Liver (tissue), 9 donors: ENCODE results near the gene APBA1. TPM values are rescaled to one million over a fixed set of nuclear protein-coding genes. Genes with fewer than 3 reads are reported as not detected.

Experiments
- DNase-seq: peaks from one replicate; pipeline ENCODE4 v3.0.0-alpha.2; 2017; ENCODE audit warnings: low spot score
- H3K27ac ChIP-seq, 2 donors: one replicate each; pipeline ENCODE4 v1.7.0; 2013; ENCODE audit warnings: inconsistent platforms in 2 of 2, low read length in 2 of 2, control low read depth in 1 of 2, low read depth in 1 of 2, mild to moderate bottlenecking in 1 of 2
- H3K27me3 ChIP-seq, 4 donors: one replicate each; pipeline versions ENCODE4 v1.6.1 to v1.7.0; 2013; ENCODE audit warnings: low read length in 3 of 4, inconsistent platforms in 1 of 4, mild to moderate bottlenecking in 1 of 4, moderate library complexity in 1 of 4; ENCODE audit not compliant: control insufficient read depth in 4 of 4, insufficient read depth in 4 of 4
- H3K36me3 ChIP-seq, 4 donors: one replicate each; pipeline versions ENCODE4 v1.6.1 to v1.7.0; 2013; ENCODE audit warnings: low read length in 3 of 4, mild to moderate bottlenecking in 3 of 4, low read depth in 1 of 4, moderate library complexity in 1 of 4; ENCODE audit not compliant: control insufficient read depth in 4 of 4, insufficient read depth in 3 of 4
- H3K4me1 ChIP-seq, 4 donors: one replicate each; pipeline versions ENCODE4 v1.6.1 to v1.7.0; 2013; ENCODE audit warnings: low read length in 3 of 4, mild to moderate bottlenecking in 3 of 4, moderate library complexity in 1 of 4; ENCODE audit not compliant: control insufficient read depth in 4 of 4, insufficient read depth in 4 of 4
- H3K4me3 ChIP-seq, 3 donors: one replicate each; pipeline versions ENCODE4 v1.6.1 to v1.7.0; 2013; ENCODE audit warnings: low read length in 3 of 3, control low read depth in 1 of 3, low read depth in 1 of 3, mild to moderate bottlenecking in 1 of 3
- H3K9ac ChIP-seq, 2 donors: one replicate each; pipeline ENCODE4 v1.7.0; 2013; ENCODE audit warnings: low read length in 2 of 2, mild to moderate bottlenecking in 2 of 2, moderate library complexity in 2 of 2, control low read depth in 1 of 2, low read depth in 1 of 2
- H3K9me3 ChIP-seq, 4 donors: one replicate each; pipeline versions ENCODE4 v1.6.1 to v1.7.0; 2013; ENCODE audit warnings: low read length in 3 of 4; ENCODE audit not compliant: control insufficient read depth in 4 of 4
- ATF3 ChIP-seq: IDR thresholded peaks from 2 replicates; pipeline ENCODE4 v1.6.1; 2016; ENCODE audit warnings: antibody characterized with exemption
- CTCF ChIP-seq: fragments of 150-350 bp; IDR thresholded peaks from 2 replicates; pipeline ENCODE4 v1.5.1; 2017; ENCODE audit warnings: improper control_type of control experiment, low read depth, low read length; ENCODE audit not compliant: missing input control
- EGR1 ChIP-seq, 2 donors: IDR thresholded peaks; 2 replicates each; pipeline ENCODE4 v1.6.1; 2016 to 2018; ENCODE audit warnings: antibody characterized with exemption in 2 of 2, low read depth in 2 of 2
- FOXA1 ChIP-seq: IDR thresholded peaks from 2 replicates; pipeline ENCODE4 v1.6.1; 2016; ENCODE audit warnings: antibody characterized with exemption
- FOXA2 ChIP-seq: IDR thresholded peaks from 2 replicates; pipeline ENCODE4 v1.6.1; 2016; ENCODE audit warnings: antibody characterized with exemption
- GABPA ChIP-seq, 2 donors: IDR thresholded peaks in 1 of 2; conservative IDR thresholded peaks in 1 of 2; 2 replicates each; pipeline ENCODE4 v1.6.1; 2016; ENCODE audit warnings: antibody characterized with exemption in 2 of 2, mild to moderate bottlenecking in 1 of 2, moderate library complexity in 1 of 2
- HNF4A ChIP-seq, 2 donors: conservative IDR thresholded peaks; 2 replicates each; pipeline ENCODE4 v1.6.1; 2016; ENCODE audit warnings: antibody characterized with exemption in 2 of 2, mild to moderate bottlenecking in 2 of 2
- HNF4G ChIP-seq: IDR thresholded peaks from 2 replicates; pipeline ENCODE4 v1.6.1; 2016; ENCODE audit warnings: antibody characterized with exemption
- JUND ChIP-seq, 2 donors: IDR thresholded peaks; 2 replicates each; pipeline ENCODE4 v1.6.1; 2016; ENCODE audit warnings: antibody characterized with exemption in 2 of 2
- NR2F2 ChIP-seq: IDR thresholded peaks from 2 replicates; pipeline ENCODE4 v1.6.1; 2016; ENCODE audit warnings: antibody characterized with exemption
- RAD21 ChIP-seq, 2 donors: IDR thresholded peaks; 2 replicates each; pipeline ENCODE4 v1.6.1; 2016; ENCODE audit warnings: antibody characterized with exemption in 2 of 2, mild to moderate bottlenecking in 2 of 2
- RXRA ChIP-seq, 2 donors: IDR thresholded peaks; 2 replicates each; pipeline ENCODE4 v1.6.1; 2017 to 2018; ENCODE audit warnings: antibody characterized with exemption in 2 of 2, mild to moderate bottlenecking in 1 of 2
- SP1 ChIP-seq: IDR thresholded peaks from 2 replicates; pipeline ENCODE4 v1.6.1; 2018; ENCODE audit warnings: antibody characterized with exemption, mild to moderate bottlenecking
- TAF1 ChIP-seq: conservative IDR thresholded peaks from 2 replicates; pipeline ENCODE4 v1.6.1; 2016; ENCODE audit warnings: antibody characterized with exemption, mild to moderate bottlenecking
- YY1 ChIP-seq: IDR thresholded peaks from 2 replicates; pipeline ENCODE4 v1.6.1; 2016; ENCODE audit warnings: antibody characterized with exemption, mild to moderate bottlenecking
- ZBTB33 ChIP-seq: IDR thresholded peaks from 2 replicates; pipeline ENCODE4 v1.6.1; 2016; ENCODE audit warnings: antibody characterized with exemption
- WGBS: extraction: QIAGEN DNeasy Blood & Tissue Kit; methylation state at CpG from one replicate; pipeline ENCODE4 v1.1.7; 2013; 5-methylcytosine and 5-hydroxymethylcytosine counted together
- polyA plus RNA-seq, 2 donors: library from polyadenylated mRNA; stranded (reverse) in 1 of 2; unstranded in 1 of 2; fragments of 200-250 nt in 1 of 2; fragments of >200 nt in 1 of 2; fragmentation: Nextera tagmentation in 1 of 2; extraction: Ambion mirVana in 1 of 2; gene quantifications; one replicate each; pipeline versions ENCODE4 v1.2.1 to v1.2.3, GENCODE V29; 2013 to 2015
- total RNA-seq, 2 donors: library from RNA; depleted of rRNA; stranded (reverse); fragments of >200 nt; gene quantifications; one replicate each; pipeline ENCODE4 v1.2.3, GENCODE V29; 2014
- donor health status: healthy.
- donor health status: healthy.
- donor health status: healthy.
- donor health status: healthy.
- donor health status: healthy.

Gene APBA1
- total and polyA plus RNA-seq, 4 donors: 2.8 to 19.0 (median 6.1) TPM

- Histone ChIP-seq H3K9me3 (no peaks in the 10 kb centered on the region), H3K27me3 (no peaks in the 10 kb centered on the region), H3K4me1 (peaks cover 0 to 10% (median 3%) of the 10 kb centered on the region in 4 donors), H3K36me3 (no peaks in the 10 kb centered on the region), H3K27ac (no peak overlapping the region), H3K9ac (no peak overlapping the region), H3K4me3 (no peak overlapping the region)
- WGBS: 35% methylated on average over 1 of the region's 1 CpG
- peak in 1 of 2 donors; percentile 29 for TF ChIP-seq RAD21 (IDR thresholded peaks at IDR 0.05)
- TF ChIP-seq HNF4A (conservative IDR thresholded peaks at IDR 0.05): peak; percentile 53 to 56
- TF ChIP-seq JUND (IDR thresholded peaks at IDR 0.05): peak in 1 of 2 donors; percentile 17
- TF ChIP-seq SP1: peak; percentile 54
- peak; percentile 57 to 76 for TF ChIP-seq RXRA (IDR thresholded peaks at IDR 0.05)
- TF ChIP-seq YY1: no peak
- no peak for TF ChIP-seq HNF4G
- DNase-seq: no peak
These were observed 144.7 kb downstream of the APBA1 start for GRCh38 chr9:69527454-69527853.

GRCh38 chr9:69526699-69527098, 145.5 kb downstream of the APBA1 start:
- no peak for DNase-seq
- no peak overlapping the region for H3K9ac ChIP-seq
- H3K4me1 ChIP-seq: peaks cover 0 to 10% (median 4%) of the 10 kb centered on the region in 4 donors
- no peaks in the 10 kb centered on the region for H3K27me3 ChIP-seq
- WGBS: 95% methylated on average over 2 of the region's 2 CpGs
- no peak overlapping the region for H3K4me3 ChIP-seq
- no peaks in the 10 kb centered on the region for H3K9me3 ChIP-seq
- H3K27ac ChIP-seq: no peak overlapping the region
- no peak for TF ChIP-seq CTCF
- no peak for TF ChIP-seq FOXA1
- no peak for TF ChIP-seq SP1
- TF ChIP-seq ATF3: no peak
- TF ChIP-seq GABPA (IDR thresholded peaks at IDR 0.05 in 1 of 2, conservative IDR thresholded peaks at IDR 0.05 in 1 of 2): no peak
- TF ChIP-seq JUND (IDR thresholded peaks at IDR 0.05): no peak
- no peak for TF ChIP-seq NR2F2
- TF ChIP-seq RAD21 (IDR thresholded peaks at IDR 0.05): no peak
- TF ChIP-seq EGR1 (IDR thresholded peaks at IDR 0.05; ENCODE audit: low read depth in 2 of 2): no peak
- TF ChIP-seq FOXA2: no peak
- no peak for TF ChIP-seq HNF4A (conservative IDR thresholded peaks at IDR 0.05)
- TF ChIP-seq YY1: no peak
- TF ChIP-seq RXRA (IDR thresholded peaks at IDR 0.05): no peak
- TF ChIP-seq TAF1: no peak
- no peak for TF ChIP-seq ZBTB33
- H3K36me3 ChIP-seq: no peaks in the 10 kb centered on the region
